GM11168 (cell line): ENCODE measurements around the gene TECTB.

ENCODE experiments used
- in situ Hi-C: fragments of 300-500 bp; cut with MboI; formaldehyde crosslinking; loops from one replicate; pipeline ENCODE4 v1.12.0; 2022; ENCODE audit warnings: low sequenced_read_pairs; ENCODE audit not compliant: unreplicated experiment

Gene TECTB

GRCh38 chr10:112344261-112344660, 61.1 kb downstream of the TECTB start:
- in situ Hi-C loops = no loop called here

GRCh38 chr10:112345202-112345601, 62.0 kb downstream of the TECTB start:
- in situ Hi-C loops = no loop called here

GRCh38 chr10:112345743-112346142, 62.5 kb downstream of the TECTB start:
- in situ Hi-C loops = no loop called here

- in situ Hi-C loops = no loop called here
Measured at GRCh38 chr10:112346774-112347173, 63.6 kb downstream of the TECTB start.

GRCh38 chr10:112347709-112348671, 64.8 kb downstream of the TECTB start:
- in situ Hi-C loops = no loop called here

- in situ Hi-C loops = no loop called here
Measured at GRCh38 chr10:112348759-112349158, 65.6 kb downstream of the TECTB start.

- in situ Hi-C loops = no loop called here
Measured at GRCh38 chr10:112349521-112350085, 66.4 kb downstream of the TECTB start.

- in situ Hi-C loops = no loop called here
Measured at GRCh38 chr10:112351146-112351545, 67.9 kb downstream of the TECTB start.

- in situ Hi-C loops = no loop called here
Measured at GRCh38 chr10:112352044-112352443, 68.8 kb downstream of the TECTB start.

GRCh38 chr10:112353046-112353445, 69.8 kb downstream of the TECTB start:
- in situ Hi-C loops = no loop called here
